ENCODE results near the gene ALK. TPM values are rescaled to one million over a fixed set of nuclear protein-coding genes. Genes with fewer than 3 reads are reported as not detected.

Gene ALK
- polyA plus RNA-seq, 1 of the 3 experiments (the other 2 are of a cell fraction) = 0.30 TPM

DNA sequence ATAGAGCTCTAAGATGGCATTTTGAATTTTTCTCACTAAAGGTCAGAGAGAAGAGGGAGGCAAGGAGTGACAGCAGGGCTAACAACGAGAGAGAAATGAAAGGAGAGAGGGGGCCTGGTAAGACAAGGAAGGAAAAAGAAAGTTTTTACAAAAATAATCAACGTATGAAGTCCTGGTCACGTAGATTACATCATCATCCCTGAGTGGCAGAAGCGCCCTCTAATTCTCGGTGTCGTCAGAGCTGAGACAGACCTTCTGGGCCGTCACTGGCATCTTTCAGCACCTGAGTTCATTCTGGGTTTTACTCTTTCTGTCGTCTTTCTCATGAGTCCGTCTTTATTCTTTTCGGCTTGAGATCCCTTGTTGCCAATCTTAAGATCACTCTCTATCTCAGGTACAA lies 329.8 kb downstream of the ALK start:
- H3K36me3 ChIP-seq (replicated peaks in 1 of 2; ENCODE audit: control insufficient read depth in 1 of 2, insufficient read depth in 2 of 2, low read length in 1 of 2) = no peaks in the 10 kb centered on the region
- H3F3A ChIP-seq (replicated peaks; ENCODE audit: insufficient read depth) = no peaks in the 10 kb centered on the region
- DNase-seq = no peak
- no peaks in the 10 kb centered on the region for H3K9me2 ChIP-seq
- peak overlapping the region in 1 of 2 experiments; percentile 50; a peak in 1 of 4 replicates for H3K27ac ChIP-seq (ENCODE audit: low read depth in 2 of 2, low read length in 1 of 2)
- ChIA-PET CTCF (interaction anchor here (1.9 kb wide), 1 partner anchor 10 kb away, joined by 6 read pairs; no protein-coding TSS in a partner anchor), POLR2A (no interaction called here)
- H3K9ac ChIP-seq = no peak overlapping the region
- H3K4me3 ChIP-seq (ENCODE audit: low read depth in 2 of 2, low read length in 1 of 2) = no peak overlapping the region
- no peak for TF ChIP-seq TCF12 (IDR thresholded peaks at IDR 0.05)
- TF ChIP-seq FOSL2 (IDR thresholded peaks at IDR 0.05; ENCODE audit: borderline replicate concordance, low read depth) = no peak
- TF ChIP-seq FOXJ3 (CRISPR knock-in tag; IDR thresholded peaks at IDR 0.05) = no peak
- TF ChIP-seq SMC3 (IDR thresholded peaks at IDR 0.05; ENCODE audit: low read depth, low read length) = no peak
- TF ChIP-seq RCOR1 (IDR thresholded peaks at IDR 0.05; ENCODE audit: low read length) = no peak
- TF ChIP-seq RAD21 (IDR thresholded peaks at IDR 0.05; ENCODE audit: low read length) = no peak
- TF ChIP-seq, protein P1, sequence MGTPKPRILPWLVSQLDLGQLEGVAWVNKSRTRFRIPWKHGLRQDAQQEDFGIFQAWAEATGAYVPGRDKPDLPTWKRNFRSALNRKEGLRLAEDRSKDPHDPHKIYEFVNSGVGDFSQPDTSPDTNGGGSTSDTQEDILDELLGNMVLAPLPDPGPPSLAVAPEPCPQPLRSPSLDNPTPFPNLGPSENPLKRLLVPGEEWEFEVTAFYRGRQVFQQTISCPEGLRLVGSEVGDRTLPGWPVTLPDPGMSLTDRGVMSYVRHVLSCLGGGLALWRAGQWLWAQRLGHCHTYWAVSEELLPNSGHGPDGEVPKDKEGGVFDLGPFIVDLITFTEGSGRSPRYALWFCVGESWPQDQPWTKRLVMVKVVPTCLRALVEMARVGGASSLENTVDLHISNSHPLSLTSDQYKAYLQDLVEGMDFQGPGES (IDR thresholded peaks at IDR 0.05; ENCODE audit: low read depth, low read length) = no peak
- TF ChIP-seq GABPA (IDR thresholded peaks at IDR 0.05; ENCODE audit: low read depth) = no peak
- no peak for TF ChIP-seq TAF1 (IDR thresholded peaks at IDR 0.05; ENCODE audit: borderline replicate concordance, low read depth, low read length)
- TF ChIP-seq JUND (IDR thresholded peaks at IDR 0.05) = no peak
- TF ChIP-seq NFIC (IDR thresholded peaks at IDR 0.05; ENCODE audit: borderline replicate concordance) = no peak
- TF ChIP-seq CHD2 (IDR thresholded peaks at IDR 0.05; ENCODE audit: low read length, partially characterized antibody) = no peak
- TF ChIP-seq FOXM1 (IDR thresholded peaks at IDR 0.05; ENCODE audit: low read depth) = no peak
- no peak for TF ChIP-seq RFX5 (IDR thresholded peaks at IDR 0.05; ENCODE audit: low read length)
- no peaks in the 10 kb centered on the region for H3K9me3 ChIP-seq
- no peaks in the 10 kb centered on the region for H4K20me1 ChIP-seq (ENCODE audit: insufficient read depth)
- H2AFZ ChIP-seq (ENCODE audit: low read depth) = no peak overlapping the region
- no peak overlapping the region for H3K4me2 ChIP-seq
- H3K4me1 ChIP-seq (ENCODE audit: control insufficient read depth in 1 of 2, insufficient read depth in 2 of 2, low read depth in 1 of 2, low read length in 1 of 2) = peaks cover 0 to 27% of the 10 kb centered on the region in 2 experiments; a peak in 1 of 4 replicates
- WGBS (ENCODE audit: low lambda C conversion rate) = 64% methylated on average over 10 of the region's 10 CpGs
- H3K79me2 ChIP-seq (ENCODE audit: insufficient read depth) = no peaks in the 10 kb centered on the region
- peaks cover 7% of the 10 kb centered on the region; the same call in 1 of the 2 replicates for H3K27me3 ChIP-seq (ENCODE audit: insufficient read depth)

DNA sequence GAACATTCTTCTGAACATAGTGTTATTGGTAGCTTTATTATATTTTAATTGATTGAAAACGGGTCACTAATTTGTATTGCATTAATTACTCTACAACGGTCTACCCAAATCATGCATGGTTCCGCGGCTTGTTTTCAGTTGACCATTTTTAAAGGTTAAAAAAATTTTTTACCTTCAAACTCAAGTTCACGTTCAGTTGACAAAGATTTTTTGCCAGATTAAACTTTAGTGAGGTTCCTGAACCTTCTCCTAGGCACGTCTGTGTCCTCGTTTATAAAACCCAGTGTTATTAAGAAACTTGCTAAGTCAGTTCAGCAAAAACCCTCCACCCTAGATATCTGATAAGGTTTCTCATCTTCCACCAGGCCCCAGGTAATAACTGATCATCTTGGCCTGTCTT lies 331.2 kb downstream of the ALK start:
- H2AFZ ChIP-seq (ENCODE audit: low read depth) = no peak overlapping the region
- no peaks in the 10 kb centered on the region for H3K9me3 ChIP-seq
- H3K27me3 ChIP-seq (ENCODE audit: insufficient read depth) = peaks cover 7% of the 10 kb centered on the region; the same call in 1 of the 2 replicates
- H3K4me3 ChIP-seq (ENCODE audit: low read depth in 2 of 2, low read length in 1 of 2) = no peak overlapping the region
- H3K79me2 ChIP-seq (ENCODE audit: insufficient read depth) = no peaks in the 10 kb centered on the region
- ChIA-PET CTCF (interaction anchor here (0.8 to 1.4 kb wide), 3 partner anchors 10 to 281 kb away, joined by 3 read pairs; no protein-coding TSS in a partner anchor), POLR2A (no interaction called here)
- DNase-seq = no peak
- no peaks in the 10 kb centered on the region for H3K36me3 ChIP-seq (replicated peaks in 1 of 2; ENCODE audit: control insufficient read depth in 1 of 2, insufficient read depth in 2 of 2, low read length in 1 of 2)
- H3K9ac ChIP-seq = no peak overlapping the region
- 65% methylated on average over 7 of the region's 7 CpGs for WGBS (ENCODE audit: low lambda C conversion rate)
- no peak overlapping the region for H3K4me2 ChIP-seq
- peak overlapping the region in 1 of 2 experiments; percentile 64; a peak in 1 of 4 replicates for H3K27ac ChIP-seq (ENCODE audit: low read depth in 2 of 2, low read length in 1 of 2)
- TF ChIP-seq TAF1 (IDR thresholded peaks at IDR 0.05; ENCODE audit: borderline replicate concordance, low read depth, low read length) = no peak
- TF ChIP-seq, protein P2, sequence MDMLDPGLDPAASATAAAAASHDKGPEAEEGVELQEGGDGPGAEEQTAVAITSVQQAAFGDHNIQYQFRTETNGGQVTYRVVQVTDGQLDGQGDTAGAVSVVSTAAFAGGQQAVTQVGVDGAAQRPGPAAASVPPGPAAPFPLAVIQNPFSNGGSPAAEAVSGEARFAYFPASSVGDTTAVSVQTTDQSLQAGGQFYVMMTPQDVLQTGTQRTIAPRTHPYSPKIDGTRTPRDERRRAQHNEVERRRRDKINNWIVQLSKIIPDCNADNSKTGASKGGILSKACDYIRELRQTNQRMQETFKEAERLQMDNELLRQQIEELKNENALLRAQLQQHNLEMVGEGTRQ (IDR thresholded peaks at IDR 0.05; ENCODE audit: borderline replicate concordance, low read depth, low read length) = no peak
- no peak for TF ChIP-seq MXI1 (IDR thresholded peaks at IDR 0.05; ENCODE audit: low read depth, low read length)
- no peak for TF ChIP-seq TEAD4 (IDR thresholded peaks at IDR 0.05; ENCODE audit: borderline replicate concordance, insufficient read depth)
- no peak for TF ChIP-seq EP300 (IDR thresholded peaks at IDR 0.05; ENCODE audit: borderline replicate concordance in 1 of 2, low read depth in 1 of 2, low read length in 1 of 2)
- no peak for TF ChIP-seq FOXM1 (IDR thresholded peaks at IDR 0.05; ENCODE audit: low read depth)
- no peak for TF ChIP-seq POLR2AphosphoS5 (IDR thresholded peaks at IDR 0.05; ENCODE audit: low read depth, low read length)
- TF ChIP-seq, protein P3, sequence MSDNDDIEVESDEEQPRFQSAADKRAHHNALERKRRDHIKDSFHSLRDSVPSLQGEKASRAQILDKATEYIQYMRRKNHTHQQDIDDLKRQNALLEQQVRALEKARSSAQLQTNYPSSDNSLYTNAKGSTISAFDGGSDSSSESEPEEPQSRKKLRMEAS (IDR thresholded peaks at IDR 0.05; ENCODE audit: low read depth) = no peak
- TF ChIP-seq MEF2A (IDR thresholded peaks at IDR 0.05; ENCODE audit: borderline replicate concordance, low read depth) = no peak
- no peak; the same call in 1 of the 2 replicates for TF ChIP-seq RAD21 (IDR thresholded peaks at IDR 0.05; ENCODE audit: low read length)
- no peaks in the 10 kb centered on the region for H3F3A ChIP-seq (replicated peaks; ENCODE audit: insufficient read depth)
- no peaks in the 10 kb centered on the region for H3K9me2 ChIP-seq
- no peaks in the 10 kb centered on the region for H4K20me1 ChIP-seq (ENCODE audit: insufficient read depth)
- peaks cover 0 to 25% of the 10 kb centered on the region in 2 experiments; a peak in 1 of 4 replicates for H3K4me1 ChIP-seq (ENCODE audit: control insufficient read depth in 1 of 2, insufficient read depth in 2 of 2, low read depth in 1 of 2, low read length in 1 of 2)
